ENCODE results near the gene NRG3.
"Not testable (repeated sequence)": the region's sequence is repeated elsewhere in the genome, so short reads cannot be mapped to it uniquely, and the experiment has no call there.

The NRG3 gene

GRCh38 chr10:82942286-82943099 is 1067.5 kb downstream of the NRG3 start:
- no peaks in the 10 kb centered on the region for H3K27me3 Mint-ChIP-seq (ENCODE audit: low read depth)
- no peak overlapping the region for H3K4me3 Mint-ChIP-seq
- H3K4me1 Mint-ChIP-seq = peaks cover 10% of the 10 kb centered on the region
- H3K9me3 Mint-ChIP-seq = peaks cover 9% of the 10 kb centered on the region
- H3K27ac Mint-ChIP-seq = peak overlapping the region; percentile 5 to 68 (median 26)
- no peaks in the 10 kb centered on the region for H3K36me3 Mint-ChIP-seq (ENCODE audit: low read depth)
- no peak for TF ChIP-seq CTCF (IDR thresholded peaks at IDR 0.05; ENCODE audit: unreplicated experiment in 3 of 3)

GRCh38 chr10:82943142-82943541 is 1068.1 kb downstream of the NRG3 start:
- no peaks in the 10 kb centered on the region for H3K36me3 Mint-ChIP-seq (ENCODE audit: low read depth)
- peaks cover 10% of the 10 kb centered on the region for H3K4me1 Mint-ChIP-seq
- H3K27ac Mint-ChIP-seq = peak overlapping the region; percentile 5 to 68 (median 26)
- peaks cover 9% of the 10 kb centered on the region for H3K9me3 Mint-ChIP-seq
- no peak for TF ChIP-seq CTCF (IDR thresholded peaks at IDR 0.05; ENCODE audit: unreplicated experiment in 3 of 3)
- no peaks in the 10 kb centered on the region for H3K27me3 Mint-ChIP-seq (ENCODE audit: low read depth)
- H3K4me3 Mint-ChIP-seq = no peak overlapping the region

- Mint-ChIP-seq H3K27me3 (ENCODE audit: low read depth) (peaks cover 4% of the 10 kb centered on the region), H3K4me3 (no peak overlapping the region), H3K27ac (no peak overlapping the region), H3K4me1 (no peaks in the 10 kb centered on the region), H3K36me3 (ENCODE audit: low read depth) (no peaks in the 10 kb centered on the region), H3K9me3 (peaks cover 12% of the 10 kb centered on the region)
- TF ChIP-seq CTCF (IDR thresholded peaks at IDR 0.05; ENCODE audit: unreplicated experiment in 3 of 3) = no peak
Measured at GRCh38 chr10:82949816-82950575, 1075.0 kb downstream of the NRG3 start.

- H3K27ac Mint-ChIP-seq = no peak overlapping the region
- H3K9me3 Mint-ChIP-seq = peaks cover 3% of the 10 kb centered on the region
- no peaks in the 10 kb centered on the region for H3K36me3 Mint-ChIP-seq (ENCODE audit: low read depth)
- peaks cover 4% of the 10 kb centered on the region for H3K27me3 Mint-ChIP-seq (ENCODE audit: low read depth)
- no peak overlapping the region for H3K4me3 Mint-ChIP-seq
- no peaks in the 10 kb centered on the region for H3K4me1 Mint-ChIP-seq
- no peak for TF ChIP-seq CTCF (IDR thresholded peaks at IDR 0.05; ENCODE audit: unreplicated experiment in 3 of 3)
Measured at GRCh38 chr10:82953331-82953730, 1078.3 kb downstream of the NRG3 start.

- Mint-ChIP-seq H3K9me3 (no peaks in the 10 kb centered on the region), H3K4me1 (no peaks in the 10 kb centered on the region), H3K36me3 (ENCODE audit: low read depth) (no peaks in the 10 kb centered on the region), H3K4me3 (no peak overlapping the region), H3K27ac (no peak overlapping the region), H3K27me3 (ENCODE audit: low read depth) (peaks cover 4% of the 10 kb centered on the region)
- TF ChIP-seq CTCF (IDR thresholded peaks at IDR 0.05; ENCODE audit: unreplicated experiment in 3 of 3) = no peak
Measured at GRCh38 chr10:82953909-82954308, 1078.9 kb downstream of the NRG3 start.

- H3K4me1 Mint-ChIP-seq; H3K36me3 Mint-ChIP-seq (ENCODE audit: low read depth); H3K4me3 Mint-ChIP-seq; H3K9me3 Mint-ChIP-seq; H3K27me3 Mint-ChIP-seq (ENCODE audit: low read depth); H3K27ac Mint-ChIP-seq: not testable (repeated sequence)
Measured at GRCh38 chr10:82960421-82961060, 1085.5 kb downstream of the NRG3 start.
